Measurements from ENCODE around the gene INPP5K. TPM values are rescaled to one million over a fixed set of nuclear protein-coding genes. Genes with fewer than 3 reads are reported as not detected.

INPP5K gene
- total and polyA plus RNA-seq, 10 of the 15 experiments (the other 5 are each of a cell fraction or from before 2014, with no cell fraction given): 0.58 to 41.2 (median 23.3) TPM

DNA sequence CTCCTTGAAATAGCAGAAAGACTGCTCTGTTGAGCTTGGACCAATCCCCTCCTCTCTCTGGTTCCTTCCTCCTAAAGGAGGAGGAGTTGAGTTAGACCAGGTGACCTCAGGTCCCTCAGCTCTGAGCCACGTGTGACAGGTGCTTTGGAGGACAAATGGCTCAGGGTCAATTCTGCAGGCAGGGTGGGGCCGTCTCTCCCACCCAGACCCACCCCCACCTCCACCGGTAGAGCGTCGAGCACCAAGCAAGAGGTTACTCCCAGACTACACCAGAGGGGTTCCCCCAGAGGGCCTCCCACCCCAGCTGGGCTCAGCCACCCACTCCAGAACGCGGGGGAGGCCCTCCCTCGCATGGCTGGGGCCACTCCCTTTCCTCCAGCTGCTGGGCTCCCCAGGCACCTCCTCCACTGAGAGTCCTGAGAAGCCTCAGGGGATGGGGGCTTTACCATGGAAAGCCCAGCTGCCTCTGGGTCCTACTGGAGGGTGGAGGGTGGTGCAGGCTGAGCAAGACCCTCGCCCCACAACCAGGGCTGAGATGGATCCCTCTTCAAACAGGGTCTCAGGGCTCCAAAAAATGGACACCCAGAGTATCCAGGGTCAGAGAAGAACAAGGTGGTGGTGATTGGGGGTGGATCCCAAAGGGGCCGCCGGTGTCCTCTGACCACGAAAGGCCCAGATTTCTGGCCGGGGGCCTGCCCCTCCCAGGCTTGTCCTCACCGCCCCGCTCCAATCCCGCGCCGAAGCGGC lies 31.6 kb downstream of the INPP5K start (continued):
- TF ChIP-seq CREM (IDR thresholded peaks at IDR 0.05; ENCODE audit: low read depth): peak; percentile 60; the same call in 1 of the 2 replicates
- no peak for TF ChIP-seq EED (IDR thresholded peaks at IDR 0.05; ENCODE audit: low read depth)
- TF ChIP-seq, protein P1, sequence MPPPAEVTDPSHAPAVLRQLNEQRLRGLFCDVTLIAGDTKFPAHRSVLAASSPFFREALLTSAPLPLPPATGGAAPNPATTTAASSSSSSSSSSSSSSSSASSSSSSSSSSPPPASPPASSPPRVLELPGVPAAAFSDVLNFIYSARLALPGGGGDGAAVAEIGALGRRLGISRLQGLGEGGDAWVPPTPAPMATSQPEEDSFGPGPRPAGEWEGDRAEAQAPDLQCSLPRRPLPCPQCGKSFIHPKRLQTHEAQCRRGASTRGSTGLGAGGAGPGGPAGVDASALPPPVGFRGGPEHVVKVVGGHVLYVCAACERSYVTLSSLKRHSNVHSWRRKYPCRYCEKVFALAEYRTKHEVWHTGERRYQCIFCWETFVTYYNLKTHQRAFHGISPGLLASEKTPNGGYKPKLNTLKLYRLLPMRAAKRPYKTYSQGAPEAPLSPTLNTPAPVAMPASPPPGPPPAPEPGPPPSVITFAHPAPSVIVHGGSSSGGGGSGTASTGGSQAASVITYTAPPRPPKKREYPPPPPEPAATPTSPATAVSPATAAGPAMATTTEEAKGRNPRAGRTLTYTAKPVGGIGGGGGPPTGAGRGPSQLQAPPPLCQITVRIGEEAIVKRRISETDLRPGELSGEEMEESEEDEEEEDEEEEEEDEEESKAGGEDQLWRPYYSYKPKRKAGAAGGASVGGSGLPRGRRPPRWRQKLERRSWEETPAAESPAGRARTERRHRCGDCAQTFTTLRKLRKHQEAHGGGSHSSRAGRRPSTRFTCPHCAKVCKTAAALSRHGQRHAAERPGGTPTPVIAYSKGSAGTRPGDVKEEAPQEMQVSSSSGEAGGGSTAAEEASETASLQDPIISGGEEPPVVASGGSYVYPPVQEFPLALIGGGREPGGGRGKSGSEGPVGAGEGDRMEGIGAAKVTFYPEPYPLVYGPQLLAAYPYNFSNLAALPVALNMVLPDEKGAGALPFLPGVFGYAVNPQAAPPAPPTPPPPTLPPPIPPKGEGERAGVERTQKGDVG (CRISPR knock-in tag; IDR thresholded peaks at IDR 0.05): no peak
- TF ChIP-seq EZH2 (IDR thresholded peaks at IDR 0.05; ENCODE audit: borderline replicate concordance, control insufficient read depth, low read depth, low read length): no peak
- 0 out of 2 replicates have a peak, but pooled peaks have one; percentile 11 for TF ChIP-seq CBX5 (IDR thresholded peaks at IDR 0.05; ENCODE audit: low read depth)
- no peak for TF ChIP-seq KAT2A (conservative IDR thresholded peaks at IDR 0.05; ENCODE audit: control insufficient read depth, low read depth, low read length)
- no peak for TF ChIP-seq TARDBP (IDR thresholded peaks at IDR 0.05; ENCODE audit: borderline replicate concordance)
- TF ChIP-seq FOXK2 (IDR thresholded peaks at IDR 0.05): no peak
- TF ChIP-seq, protein P2, sequence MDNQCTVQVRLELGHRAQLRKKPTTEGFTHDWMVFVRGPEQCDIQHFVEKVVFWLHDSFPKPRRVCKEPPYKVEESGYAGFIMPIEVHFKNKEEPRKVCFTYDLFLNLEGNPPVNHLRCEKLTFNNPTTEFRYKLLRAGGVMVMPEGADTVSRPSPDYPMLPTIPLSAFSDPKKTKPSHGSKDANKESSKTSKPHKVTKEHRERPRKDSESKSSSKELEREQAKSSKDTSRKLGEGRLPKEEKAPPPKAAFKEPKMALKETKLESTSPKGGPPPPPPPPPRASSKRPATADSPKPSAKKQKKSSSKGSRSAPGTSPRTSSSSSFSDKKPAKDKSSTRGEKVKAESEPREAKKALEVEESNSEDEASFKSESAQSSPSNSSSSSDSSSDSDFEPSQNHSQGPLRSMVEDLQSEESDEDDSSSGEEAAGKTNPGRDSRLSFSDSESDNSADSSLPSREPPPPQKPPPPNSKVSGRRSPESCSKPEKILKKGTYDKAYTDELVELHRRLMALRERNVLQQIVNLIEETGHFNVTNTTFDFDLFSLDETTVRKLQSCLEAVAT (IDR thresholded peaks at IDR 0.05): 0 out of 2 replicates have a peak, but pooled peaks have one; percentile 43
- TF ChIP-seq BCL11A (IDR thresholded peaks at IDR 0.05; ENCODE audit: low read depth, low read length): 0 out of 2 replicates have a peak, but pooled peaks have one; percentile 33
- no peak for TF ChIP-seq ZNF384 (IDR thresholded peaks at IDR 0.05; ENCODE audit: borderline replicate concordance, low read depth, low read length)
- no peak for TF ChIP-seq HCFC1 (IDR thresholded peaks at IDR 0.05; ENCODE audit: low read length)
- no peak; a peak in 1 of 4 replicates for TF ChIP-seq ETV6 (conservative IDR thresholded peaks at IDR 0.05 in 1 of 2, IDR thresholded peaks at IDR 0.05 in 1 of 2; ENCODE audit: borderline replicate concordance in 1 of 2, low read depth in 1 of 2)
- no peak for TF ChIP-seq HDGF (IDR thresholded peaks at IDR 0.05)
- peak; percentile 61; the same call in 1 of the 2 replicates for TF ChIP-seq DPF2 (IDR thresholded peaks at IDR 0.05)
- peak; percentile 81 for TF ChIP-seq NBN (IDR thresholded peaks at IDR 0.05)
- TF ChIP-seq NR2C2 (IDR thresholded peaks at IDR 0.05; ENCODE audit: borderline replicate concordance, control insufficient read depth, insufficient read length, low read depth): no peak
- no peak for TF ChIP-seq FOS (IDR thresholded peaks at IDR 0.05; ENCODE audit: borderline replicate concordance, extremely low read depth, insufficient read length)
- TF ChIP-seq, protein P3, sequence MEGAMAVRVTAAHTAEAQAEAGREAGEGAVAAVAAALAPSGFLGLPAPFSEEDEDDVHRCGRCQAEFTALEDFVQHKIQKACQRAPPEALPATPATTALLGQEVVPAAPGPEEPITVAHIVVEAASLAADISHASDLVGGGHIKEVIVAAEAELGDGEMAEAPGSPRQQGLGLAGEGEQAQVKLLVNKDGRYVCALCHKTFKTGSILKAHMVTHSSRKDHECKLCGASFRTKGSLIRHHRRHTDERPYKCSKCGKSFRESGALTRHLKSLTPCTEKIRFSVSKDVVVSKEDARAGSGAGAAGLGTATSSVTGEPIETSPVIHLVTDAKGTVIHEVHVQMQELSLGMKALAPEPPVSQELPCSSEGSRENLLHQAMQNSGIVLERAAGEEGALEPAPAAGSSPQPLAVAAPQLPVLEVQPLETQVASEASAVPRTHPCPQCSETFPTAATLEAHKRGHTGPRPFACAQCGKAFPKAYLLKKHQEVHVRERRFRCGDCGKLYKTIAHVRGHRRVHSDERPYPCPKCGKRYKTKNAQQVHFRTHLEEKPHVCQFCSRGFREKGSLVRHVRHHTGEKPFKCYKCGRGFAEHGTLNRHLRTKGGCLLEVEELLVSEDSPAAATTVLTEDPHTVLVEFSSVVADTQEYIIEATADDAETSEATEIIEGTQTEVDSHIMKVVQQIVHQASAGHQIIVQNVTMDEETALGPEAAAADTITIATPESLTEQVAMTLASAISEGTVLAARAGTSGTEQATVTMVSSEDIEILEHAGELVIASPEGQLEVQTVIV (IDR thresholded peaks at IDR 0.05; ENCODE audit: borderline replicate concordance, partially characterized antibody): no peak
- TF ChIP-seq ASH2L (IDR thresholded peaks at IDR 0.05; ENCODE audit: borderline replicate concordance, low read depth): no peak
- TF ChIP-seq CBFB (IDR thresholded peaks at IDR 0.05; ENCODE audit: low read depth): no peak
- no peak for TF ChIP-seq NR2F1 (conservative IDR thresholded peaks at IDR 0.05)
- TF ChIP-seq, protein P4, sequence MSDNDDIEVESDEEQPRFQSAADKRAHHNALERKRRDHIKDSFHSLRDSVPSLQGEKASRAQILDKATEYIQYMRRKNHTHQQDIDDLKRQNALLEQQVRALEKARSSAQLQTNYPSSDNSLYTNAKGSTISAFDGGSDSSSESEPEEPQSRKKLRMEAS (IDR thresholded peaks at IDR 0.05; ENCODE audit: low read depth, low read length): peak; percentile 10; the same call in 1 of the 2 replicates
